HepG2 (cell line): ENCODE results near the gene MGST1. TPM values are rescaled to one million over a fixed set of nuclear protein-coding genes. Genes with fewer than 3 reads are reported as not detected.

ENCODE experiments used
- BORCS8-MEF2B ChIP-seq: sonication (generic); formaldehyde crosslinking; IDR thresholded peaks from 2 replicates; pipeline ENCODE4 v1.8.0; 2022; ENCODE audit warnings: mild to moderate bottlenecking, missing genetic modification reagents
- CBX5 ChIP-seq: sonication (generic); formaldehyde crosslinking; IDR thresholded peaks from 2 replicates; pipeline ENCODE4 v1.4.0; 2020; ENCODE audit warnings: missing genetic modification reagents, borderline replicate concordance
- NPAS2 ChIP-seq: sonication (generic); formaldehyde crosslinking; IDR thresholded peaks from 2 replicates; pipeline ENCODE4 v1.8.0; 2022; ENCODE audit warnings: mild to moderate bottlenecking, missing genetic modification reagents, borderline replicate concordance
- NRL ChIP-seq: sonication (generic); formaldehyde crosslinking; IDR thresholded peaks from 2 replicates; pipeline ENCODE4 v1.5.0; 2020; ENCODE audit warnings: missing genetic modification reagents, mild to moderate bottlenecking, moderate library complexity, borderline replicate concordance
- PATZ1 ChIP-seq: sonication (generic); formaldehyde crosslinking; IDR thresholded peaks from 2 replicates; pipeline ENCODE4 v1.4.0; 2020; ENCODE audit warnings: missing genetic modification reagents
- RERE ChIP-seq: IDR thresholded peaks from 2 replicates; pipeline ENCODE4 v1.6.1; 2016; ENCODE audit warnings: low read depth, missing genetic modification reagents, missing compliant biosample characterization
- RFX1 ChIP-seq: fragments of 450-650 bp; IDR thresholded peaks from 2 replicates; pipeline ENCODE4 v1.6.1; 2017
- ZNF362 ChIP-seq: sonication (generic); formaldehyde crosslinking; IDR thresholded peaks from 2 replicates; pipeline ENCODE4 v1.4.0; 2020; ENCODE audit warnings: missing genetic modification reagents, mild to moderate bottlenecking, borderline replicate concordance
- ZNF484 ChIP-seq: sonication (generic); formaldehyde crosslinking; IDR thresholded peaks from 2 replicates; pipeline ENCODE4 v1.5.1; 2020; ENCODE audit warnings: mild to moderate bottlenecking, low read depth, missing genetic modification reagents, borderline replicate concordance
- ZNF780A ChIP-seq: sonication (generic); formaldehyde crosslinking; IDR thresholded peaks from 2 replicates; pipeline ENCODE4 v1.8.0; 2022; ENCODE audit warnings: mild to moderate bottlenecking, missing genetic modification reagents, moderate library complexity
- polyA plus RNA-seq, 8 experiments: library from polyadenylated mRNA; depleted of rRNA in 3 of 8; stranded (reverse) in 7 of 8; unstranded in 1 of 8; fragments of >200 nt; fragmentation: Illumina TruSeq in 4 of 8; extraction: Trizol in 4 of 8; gene quantifications; 2 replicates each; pipeline versions ENCODE4 v1.2.1 to v1.2.3, GENCODE V29; 2011 to 2016; ENCODE audit warnings: low read depth in 4 of 8, missing spikeins in 1 of 8, mixed read lengths in 1 of 8; ENCODE audit not compliant: insufficient read depth in 1 of 8
- total RNA-seq, 5 experiments: library from RNA; depleted of rRNA; stranded (reverse); fragments of >200 nt; fragmentation: Illumina TruSeq; extraction: Trizol; gene quantifications; 2 replicates each; pipeline ENCODE4 v1.2.3, GENCODE V29; 2016; ENCODE audit warnings: low read depth in 1 of 5
- TF ChIP-seq, protein P1 (sequence below): IDR thresholded peaks from 2 replicates; pipeline ENCODE4 v1.6.1; 2016

The MGST1 gene
- total and polyA plus RNA-seq, 2 of the 13 experiments (the other 11 are each of a cell fraction or from before 2014, with no cell fraction given), result 119 to 152 TPM

DNA sequence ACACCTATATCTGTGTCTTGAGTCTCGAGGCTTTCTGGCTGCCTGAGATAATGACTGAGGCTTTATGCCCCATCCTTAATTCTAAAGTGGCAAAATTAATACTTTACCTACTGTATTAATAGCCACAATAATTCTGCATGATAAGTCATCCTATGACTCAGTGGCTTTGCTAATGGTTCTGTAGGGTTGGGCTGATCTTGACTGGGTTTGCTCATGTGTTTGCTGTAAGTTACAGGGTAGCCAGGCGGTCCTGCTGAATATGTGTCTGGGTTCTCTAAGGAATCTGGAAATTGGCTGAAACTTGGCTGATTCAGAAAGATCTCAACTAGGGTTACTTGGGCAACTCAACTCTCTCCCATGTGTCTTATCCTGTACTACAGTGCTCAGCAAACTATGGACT is 21.7 kb downstream of the MGST1 start (continued):
- TF ChIP-seq ZNF484 (CRISPR knock-in tag) (no peak), NRL (no peak), BORCS8-MEF2B (CRISPR knock-in tag) (no peak), PATZ1 (CRISPR knock-in tag) (no peak), CBX5 (CRISPR knock-in tag) (no peak), ZNF780A (CRISPR knock-in tag) (no peak), ZNF362 (no peak), NPAS2 (no peak), RFX1 (no peak), RERE (CRISPR knock-in tag) (no peak)
- TF ChIP-seq, protein P1, sequence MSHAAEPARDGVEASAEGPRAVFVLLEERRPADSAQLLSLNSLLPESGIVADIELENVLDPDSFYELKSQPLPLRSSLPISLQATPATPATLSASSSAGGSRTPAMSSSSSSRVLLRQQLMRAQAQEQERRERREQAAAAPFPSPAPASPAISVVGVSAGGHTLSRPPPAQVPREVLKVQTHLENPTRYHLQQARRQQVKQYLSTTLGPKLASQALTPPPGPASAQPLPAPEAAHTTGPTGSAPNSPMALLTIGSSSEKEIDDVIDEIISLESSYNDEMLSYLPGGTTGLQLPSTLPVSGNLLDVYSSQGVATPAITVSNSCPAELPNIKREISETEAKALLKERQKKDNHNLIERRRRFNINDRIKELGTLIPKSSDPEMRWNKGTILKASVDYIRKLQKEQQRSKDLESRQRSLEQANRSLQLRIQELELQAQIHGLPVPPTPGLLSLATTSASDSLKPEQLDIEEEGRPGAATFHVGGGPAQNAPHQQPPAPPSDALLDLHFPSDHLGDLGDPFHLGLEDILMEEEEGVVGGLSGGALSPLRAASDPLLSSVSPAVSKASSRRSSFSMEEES, result no peak
